ENCODE measurements around the gene LENG9. TPM values are rescaled to one million over a fixed set of nuclear protein-coding genes. Genes with fewer than 3 reads are reported as not detected.
A peak's percentile ranks its signal among the peaks of the same experiment; 100 is the strongest.
"Not testable (repeated sequence)": the region's sequence is repeated elsewhere in the genome, so short reads cannot be mapped to it uniquely, and the experiment has no call there.

Gene LENG9
- polyA plus RNA-seq = 10 to 100 TPM in 1 of 3 donors, 1 to 10 TPM in 2; 5.7 to 19.7 (median 7.3) TPM

DNA sequence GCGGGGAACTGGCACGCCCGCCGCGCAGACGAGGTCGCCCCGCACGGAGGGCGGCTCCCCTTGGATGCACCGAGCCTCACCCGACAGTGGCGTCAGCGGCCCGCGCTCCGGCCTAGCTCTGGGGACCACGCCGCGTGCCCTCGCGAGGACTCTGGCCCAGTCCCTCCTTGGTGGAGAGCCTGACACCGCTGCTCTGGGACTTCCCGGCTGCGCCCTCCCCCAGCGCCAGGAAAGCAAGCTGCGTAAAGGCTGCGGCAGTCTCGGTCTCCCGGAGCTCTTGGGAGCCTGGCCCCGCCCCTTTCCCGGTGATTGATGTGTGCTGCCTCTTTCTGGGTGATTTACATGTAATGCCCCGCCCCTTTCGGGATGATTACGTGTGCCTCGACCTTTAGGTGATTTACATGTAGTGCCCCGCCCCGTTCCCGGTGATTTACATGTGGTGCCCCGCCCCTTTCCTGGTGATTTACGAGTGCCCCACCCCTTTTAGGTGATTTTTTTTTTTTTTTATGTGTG is at the start of gene LENG9:
TSS of gene LENG9 (minus strand) at position 248 of the 513 bp plus-strand sequence. CDS start 252 bp downstream, outside the sequence.
- WGBS, 3 donors = 0 to 1% (median 1%) methylated on average over 29 to 41 of the region's 41 CpGs
- peak within 1 kb of the TSS; percentile 81 for H3K27ac ChIP-seq (ENCODE audit: low read depth, low read length)

GRCh38 chr19:54509200-54509940 is 45.8 kb upstream of the LENG9 start:
- WGBS, 3 donors = 59 to 68% (median 66%) methylated on average over 6 to 8 of the region's 21 CpGs
- not testable (repeated sequence) for H3K27ac ChIP-seq (ENCODE audit: low read depth, low read length)

- 38 to 83% (median 81%) methylated on average over 2 of the region's 3 CpGs for whole genome bisulfite sequencing, 3 donors
- not testable (repeated sequence) for H3K27ac ChIP-seq (ENCODE audit: low read depth, low read length)
These were observed 44.9 kb upstream of the LENG9 start for GRCh38 chr19:54508487-54508886.

DNA sequence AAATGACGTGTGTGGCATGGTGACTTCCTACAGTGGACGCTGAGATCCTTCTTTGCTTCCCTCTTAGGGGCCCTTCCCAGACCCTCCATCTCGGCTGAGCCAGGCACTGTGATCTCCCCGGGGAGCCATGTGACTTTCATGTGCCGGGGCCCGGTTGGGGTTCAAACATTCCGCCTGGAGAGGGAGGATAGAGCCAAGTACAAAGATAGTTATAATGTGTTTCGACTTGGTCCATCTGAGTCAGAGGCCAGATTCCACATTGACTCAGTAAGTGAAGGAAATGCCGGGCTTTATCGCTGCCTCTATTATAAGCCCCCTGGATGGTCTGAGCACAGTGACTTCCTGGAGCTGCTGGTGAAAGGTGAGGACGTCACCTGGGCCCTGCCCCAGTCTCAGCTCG is 44.2 kb upstream of the LENG9 start:
- 48 to 62% (median 54%) methylated on average over 12 of the region's 12 CpGs for WGBS, 3 donors
- no peak overlapping the region for H3K27ac ChIP-seq (ENCODE audit: low read depth, low read length)

GRCh38 chr19:54507038-54507717 is 43.6 kb upstream of the LENG9 start:
- WGBS, 3 donors = 49 to 67% (median 53%) methylated on average over 10 to 11 of the region's 15 CpGs
- H3K27ac ChIP-seq (ENCODE audit: low read depth, low read length) = not testable (repeated sequence)

- H3K27ac ChIP-seq (ENCODE audit: low read depth, low read length) = no peak overlapping the region
- 62 to 76% (median 68%) methylated on average over 10 of the region's 10 CpGs for WGBS, 3 donors
These were observed 42.5 kb upstream of the LENG9 start for GRCh38 chr19:54506079-54506478.

- not testable (repeated sequence) for H3K27ac ChIP-seq (ENCODE audit: low read depth, low read length)
- 77 to 87% (median 79%) methylated on average over 4 of the region's 4 CpGs for WGBS, 3 donors
These were observed 42.0 kb upstream of the LENG9 start for GRCh38 chr19:54505542-54505941.

- 39 to 66% (median 54%) methylated on average over 14 of the region's 14 CpGs for WGBS, 3 donors
- H3K27ac ChIP-seq (ENCODE audit: low read depth, low read length) = no peak within 1 kb of the TSS
These were observed 39.0 kb upstream of the LENG9 start, which contains the start of gene LAIR2 for GRCh38 chr19:54502518-54503048. LAIR2 (plus strand) TSS chr19:54502831; CDS start chr19:54502919, 88 bp downstream.

GRCh38 chr19:54498451-54498772 is 34.8 kb upstream of the LENG9 start:
- WGBS, 3 donors = 67 to 73% (median 70%) methylated on average over 8 to 9 of the region's 9 CpGs

DNA sequence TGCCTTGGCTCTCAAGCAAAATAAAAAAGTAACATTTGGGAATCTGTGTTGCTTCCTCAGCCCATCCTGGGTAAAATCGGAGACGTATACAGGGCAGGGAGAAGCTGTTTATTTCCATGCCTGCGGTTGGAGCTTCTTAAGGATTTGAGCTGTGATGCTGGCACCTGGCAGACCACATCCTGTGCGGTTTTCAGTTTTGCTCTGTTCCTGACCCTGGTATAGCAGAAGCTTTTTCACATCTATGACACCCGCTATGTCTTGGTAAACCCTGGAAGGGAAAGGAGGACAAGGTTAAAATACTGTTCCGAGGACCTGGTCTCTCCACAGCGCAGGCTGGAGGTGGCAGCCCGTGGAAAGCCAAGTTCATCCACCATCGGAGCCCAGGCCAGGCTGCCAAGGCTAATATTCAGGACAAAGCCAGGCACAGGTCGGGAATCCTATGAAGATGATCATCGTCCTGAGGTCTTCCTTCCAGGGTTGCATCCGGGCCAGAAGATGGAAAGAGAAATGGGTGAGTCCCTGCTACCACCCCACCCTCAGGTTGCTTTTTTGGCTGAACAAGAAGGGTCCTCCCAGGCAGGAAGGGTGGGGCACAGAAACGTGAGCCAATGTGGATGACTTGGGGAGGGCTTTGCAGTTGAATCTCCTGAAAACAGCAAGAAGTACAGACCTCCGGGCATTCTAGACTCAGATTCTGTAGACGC is 34.3 kb upstream of the LENG9 start:
- H3K27ac ChIP-seq (ENCODE audit: low read depth, low read length) = not testable (repeated sequence)
- WGBS, 3 donors = 49 to 65% (median 53%) methylated on average over 6 to 9 of the region's 15 CpGs

More at GRCh38 chr19:54498451-54498772, 34.8 kb upstream of the LENG9 start:
- H3K27ac ChIP-seq (ENCODE audit: low read depth, low read length) = not testable (repeated sequence)

DNA sequence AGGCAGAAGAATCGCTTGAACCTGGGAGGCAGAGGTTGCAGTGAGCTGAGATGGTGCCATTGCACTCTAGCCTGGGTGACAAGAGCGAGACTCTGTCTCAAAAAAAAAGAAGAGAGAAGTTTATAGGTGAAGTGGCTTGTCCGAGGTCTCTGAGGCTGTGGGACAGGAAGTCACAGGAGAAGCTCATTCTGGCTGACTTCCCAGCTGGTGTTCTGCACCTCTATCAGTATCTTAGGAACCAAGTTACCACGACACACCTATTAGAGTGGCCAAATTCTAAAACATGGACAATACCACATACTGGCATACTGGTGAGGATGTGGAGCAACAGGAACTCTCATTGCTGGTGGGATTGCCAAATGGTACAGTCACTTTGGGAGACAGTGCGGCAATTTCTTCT is 31.7 kb upstream of the LENG9 start:
- 52 to 68% (median 61%) methylated on average over 5 of the region's 5 CpGs for WGBS, 3 donors
- H3K27ac ChIP-seq (ENCODE audit: low read depth, low read length) = not testable (repeated sequence)

DNA sequence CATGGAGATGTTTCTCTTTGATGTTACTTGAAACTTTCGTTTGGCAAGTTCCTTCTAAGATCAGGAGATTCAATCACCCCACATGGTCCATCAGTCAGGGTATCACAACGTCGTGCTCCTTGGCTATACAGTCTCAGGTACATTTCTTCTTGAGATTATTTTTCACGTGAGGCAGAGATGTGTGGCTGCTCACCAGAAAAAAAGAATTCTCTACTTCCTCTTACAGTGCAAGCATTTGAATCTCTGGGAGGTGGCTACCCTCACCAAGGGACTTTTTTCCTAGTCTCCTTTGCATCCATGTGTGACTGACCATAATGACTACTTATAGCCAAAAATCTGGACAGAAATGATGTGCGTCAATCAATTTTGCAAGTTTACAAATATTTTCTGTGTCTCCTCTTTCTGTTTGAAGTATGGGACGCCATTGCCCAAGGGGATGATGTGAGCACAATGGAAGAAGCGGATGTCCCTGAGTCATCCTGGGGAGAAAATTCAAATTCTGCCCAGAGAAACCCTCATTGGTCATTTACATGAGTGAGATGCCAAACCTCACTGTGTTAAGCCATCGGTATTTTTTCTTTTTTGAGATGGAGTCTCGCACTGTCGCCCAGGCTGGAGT is 30.5 kb upstream of the LENG9 start:
- WGBS, 3 donors = 62 to 73% (median 72%) methylated on average over 10 of the region's 10 CpGs
- H3K27ac ChIP-seq (ENCODE audit: low read depth, low read length) = no peak overlapping the region

DNA sequence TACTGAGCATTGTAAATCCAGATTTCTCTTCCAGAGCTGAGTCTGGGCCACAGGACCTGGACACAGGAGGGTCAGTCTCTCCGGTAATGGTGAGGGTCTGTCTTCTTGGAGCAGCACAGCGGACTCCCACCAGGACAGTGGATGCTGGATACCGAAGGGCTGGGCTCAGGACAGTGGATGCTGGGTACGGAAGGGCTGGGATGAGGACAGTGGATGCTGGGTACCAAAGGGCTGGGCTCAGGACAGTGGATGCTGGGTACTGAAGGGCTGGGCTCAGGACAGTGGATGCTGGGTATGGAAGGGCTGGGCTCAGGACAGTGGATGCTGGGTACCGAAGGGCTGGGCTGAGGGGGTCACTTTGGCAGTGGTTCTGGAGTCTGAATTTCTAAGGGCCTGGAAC is 29.5 kb upstream of the LENG9 start:
- not testable (repeated sequence) for H3K27ac ChIP-seq (ENCODE audit: low read depth, low read length)
- 75 to 78% (median 76%) methylated on average over 5 of the region's 5 CpGs for WGBS, 3 donors

GRCh38 chr19:54492568-54492967 is 29.0 kb upstream of the LENG9 start:
- 84 to 89% (median 86%) methylated on average over 18 of the region's 18 CpGs for WGBS, 3 donors
- H3K27ac ChIP-seq (ENCODE audit: low read depth, low read length) = no peak overlapping the region

GRCh38 chr19:54489766-54490165 is 26.2 kb upstream of the LENG9 start:
- 53 to 72% (median 66%) methylated on average over 9 of the region's 9 CpGs for WGBS, 3 donors
- no peak overlapping the region for H3K27ac ChIP-seq (ENCODE audit: low read depth, low read length)

- H3K27ac ChIP-seq (ENCODE audit: low read depth, low read length) = no peak overlapping the region
- WGBS, 3 donors = 65 to 78% (median 67%) methylated on average over 7 of the region's 7 CpGs
These were observed 25.8 kb upstream of the LENG9 start for GRCh38 chr19:54489341-54489740.

DNA sequence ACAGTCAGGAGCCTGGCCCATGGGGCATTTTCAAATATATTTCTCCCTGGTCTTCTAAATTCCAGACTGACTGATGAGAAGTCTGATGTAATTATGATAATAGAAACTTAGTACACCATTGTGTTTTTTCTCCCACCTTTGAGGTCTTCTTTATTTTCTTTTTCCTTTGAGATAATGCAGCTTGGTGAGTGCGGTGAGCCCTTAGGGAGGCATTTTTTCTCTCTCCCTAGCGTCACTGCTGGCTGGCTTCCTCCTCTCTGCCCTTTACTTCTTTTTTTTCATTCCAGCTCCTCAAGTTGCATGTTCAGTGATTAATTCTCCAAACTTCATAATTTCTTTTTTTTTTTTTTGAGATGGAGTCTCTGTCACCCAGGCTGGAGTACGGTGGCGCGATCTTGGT is 22.3 kb upstream of the LENG9 start:
- H3K27ac ChIP-seq (ENCODE audit: low read depth, low read length) = no peak overlapping the region
- 26 to 58% (median 47%) methylated on average over 2 to 5 of the region's 5 CpGs for WGBS, 3 donors

GRCh38 chr19:54484451-54484850 is 20.9 kb upstream of the LENG9 start:
- no peak overlapping the region for H3K27ac ChIP-seq (ENCODE audit: low read depth, low read length)
- whole genome bisulfite sequencing, 3 donors = 73 to 80% (median 77%) methylated on average over 10 of the region's 10 CpGs
